H9 (cell line): ENCODE results near the gene MSI2. TPM values are rescaled to one million over a fixed set of nuclear protein-coding genes. Genes with fewer than 3 reads are reported as not detected.

Source experiments
- DNase-seq: peaks from one replicate; pipeline ENCODE4 v3.0.0-alpha.2; 2017
- H2AFZ ChIP-seq: one replicate; pipeline ENCODE4 v1.6.1; 2013; ENCODE audit warnings: mild to moderate bottlenecking, low read length, control low read depth, moderate library complexity
- H2AK5ac ChIP-seq: 2 replicates; pipeline ENCODE4 v1.6.1; 2013; ENCODE audit warnings: low read length, control low read depth, mixed read lengths; ENCODE audit not compliant: insufficient read length
- H2BK120ac ChIP-seq: one replicate; pipeline ENCODE4 v1.6.1; 2013; ENCODE audit warnings: low read depth, mild to moderate bottlenecking, low read length, control low read depth, inconsistent platforms; ENCODE audit not compliant: poor library complexity, severe bottlenecking
- H2BK12ac ChIP-seq: 2 replicates; pipeline ENCODE4 v1.6.1; 2013; ENCODE audit warnings: low read length, control low read depth, mixed read lengths, low read depth; ENCODE audit not compliant: insufficient read length
- H2BK15ac ChIP-seq: 2 replicates; pipeline ENCODE4 v1.6.1; 2013; ENCODE audit warnings: low read depth, low read length, control low read depth
- H2BK20ac ChIP-seq: one replicate; pipeline ENCODE4 v1.6.1; 2013; ENCODE audit warnings: low read depth, mild to moderate bottlenecking, low read length, control low read depth, inconsistent platforms; ENCODE audit not compliant: poor library complexity, severe bottlenecking
- H2BK5ac ChIP-seq: 2 replicates; pipeline ENCODE4 v1.6.1; 2013; ENCODE audit warnings: low read length, control low read depth, mixed read lengths; ENCODE audit not compliant: insufficient read length
- H3K14ac ChIP-seq: 2 replicates; pipeline ENCODE4 v1.6.1; 2013; ENCODE audit warnings: low read length, control low read depth; ENCODE audit not compliant: insufficient read depth
- H3K18ac ChIP-seq: 2 replicates; pipeline ENCODE4 v1.6.1; 2013; ENCODE audit warnings: low read depth, mild to moderate bottlenecking, mixed read lengths, low read length, control low read depth; ENCODE audit not compliant: insufficient read length
- H3K23ac ChIP-seq: 2 replicates; pipeline ENCODE4 v1.6.1; 2013; ENCODE audit warnings: low read length, control low read depth, mixed read lengths, low read depth; ENCODE audit not compliant: insufficient read length
- H3K23me2 ChIP-seq: 2 replicates; pipeline ENCODE4 v1.6.1; 2013; ENCODE audit warnings: low read depth, mild to moderate bottlenecking, mixed read lengths, low read length, control low read depth; ENCODE audit not compliant: insufficient read length, poor library complexity, severe bottlenecking
- H3K27ac ChIP-seq: 2 replicates; pipeline ENCODE4 v1.5.1; 2013; ENCODE audit warnings: low read length, control low read depth, mixed read lengths, low read depth; ENCODE audit not compliant: insufficient read length
- H3K27me3 ChIP-seq: 2 replicates; pipeline ENCODE4 v1.6.1; 2013; ENCODE audit warnings: low read length, control low read depth, inconsistent platforms; ENCODE audit not compliant: insufficient read depth
- H3K4ac ChIP-seq: 2 replicates; pipeline ENCODE4 v1.6.1; 2013; ENCODE audit warnings: low read depth, mild to moderate bottlenecking, control low read depth, inconsistent platforms, low read length, moderate library complexity
- H3K4me1 ChIP-seq: 2 replicates; pipeline ENCODE4 v1.6.1; 2013; ENCODE audit warnings: low read length, control low read depth, inconsistent platforms; ENCODE audit not compliant: insufficient read depth
- H3K4me2 ChIP-seq: 2 replicates; pipeline ENCODE4 v1.6.1; 2013; ENCODE audit warnings: low read length, control low read depth, mixed read lengths; ENCODE audit not compliant: insufficient read length, insufficient read depth
- H3K56ac ChIP-seq: 2 replicates; pipeline ENCODE4 v1.6.1; 2013; ENCODE audit warnings: low read depth, mild to moderate bottlenecking, mixed read lengths, low read length, control low read depth; ENCODE audit not compliant: insufficient read length
- H3K79me1 ChIP-seq: 2 replicates; pipeline ENCODE4 v1.6.1; 2013; ENCODE audit warnings: low read depth, mild to moderate bottlenecking, moderate library complexity, low read length, control low read depth, inconsistent platforms; ENCODE audit not compliant: insufficient read depth, poor library complexity, severe bottlenecking
- H3K79me2 ChIP-seq: 2 replicates; pipeline ENCODE4 v1.6.1; 2013; ENCODE audit warnings: low read length, control low read depth, inconsistent platforms; ENCODE audit not compliant: insufficient read depth
- H3K9ac ChIP-seq: 2 replicates; pipeline ENCODE4 v1.6.1; 2013; ENCODE audit warnings: low read length, control low read depth, mixed read lengths; ENCODE audit not compliant: insufficient read length; ENCODE audit errors: extremely low read depth
- H3K9me3 ChIP-seq: one replicate; pipeline ENCODE4 v1.6.1; 2013; ENCODE audit warnings: low read depth, low read length, inconsistent platforms; ENCODE audit not compliant: control insufficient read depth
- H3T11ph ChIP-seq: one replicate; pipeline ENCODE4 v1.6.1; 2013; ENCODE audit warnings: mild to moderate bottlenecking, low read length, control low read depth, inconsistent platforms
- H4K20me1 ChIP-seq: one replicate; pipeline ENCODE4 v1.6.1; 2013; ENCODE audit not compliant: control insufficient read depth, insufficient read length, insufficient read depth
- H4K5ac ChIP-seq: 2 replicates; pipeline ENCODE4 v1.6.1; 2013; ENCODE audit warnings: low read depth, mild to moderate bottlenecking, mixed read lengths, low read length, control low read depth; ENCODE audit not compliant: insufficient read length
- H4K8ac ChIP-seq: replicated peaks from 2 replicates; pipeline ENCODE4 v1.6.1; 2013; ENCODE audit warnings: low read length, control low read depth, mixed read lengths, low read depth; ENCODE audit not compliant: insufficient read length
- H4K91ac ChIP-seq: 2 replicates; pipeline ENCODE4 v1.6.1; 2013; ENCODE audit warnings: low read depth, mild to moderate bottlenecking, moderate library complexity, mixed read lengths, low read length, control low read depth; ENCODE audit not compliant: insufficient read length
- H3K27ac Mint-ChIP-seq, 3 experiments: 2 replicates in 2 of 3; 3 replicates in 1 of 3; pipeline ENCODE4 v1.8.0; 2020 to 2021; ENCODE audit warnings: mixed read lengths in 3 of 3, mild to moderate bottlenecking in 1 of 3, moderate library complexity in 1 of 3
- H3K27me3 Mint-ChIP-seq: 2 replicates; pipeline ENCODE4 v1.8.0; 2021; ENCODE audit warnings: low read depth, mild to moderate bottlenecking, moderate library complexity, mixed read lengths
- H3K36me3 Mint-ChIP-seq, 3 experiments: 2 replicates in 2 of 3; 3 replicates in 1 of 3; pipeline ENCODE4 v1.8.0; 2020 to 2021; ENCODE audit warnings: low read depth in 3 of 3, mixed read lengths in 3 of 3; ENCODE audit not compliant: insufficient read depth in 1 of 3
- H3K4me1 Mint-ChIP-seq, 2 experiments: 2 replicates each; pipeline ENCODE4 v1.8.0; 2020; ENCODE audit warnings: mixed read lengths in 2 of 2
- H3K4me3 Mint-ChIP-seq, 2 experiments: 2 replicates in 1 of 2; 3 replicates in 1 of 2; pipeline ENCODE4 v1.8.0; 2020 to 2021; ENCODE audit warnings: mild to moderate bottlenecking in 2 of 2, mixed read lengths in 2 of 2, moderate library complexity in 1 of 2
- H3K9me3 Mint-ChIP-seq, 2 experiments: 2 replicates in 1 of 2; 3 replicates in 1 of 2; pipeline ENCODE4 v1.8.0; 2020; ENCODE audit warnings: mild to moderate bottlenecking in 2 of 2, mixed read lengths in 2 of 2, moderate library complexity in 1 of 2
- WGBS: extraction: QIAGEN DNeasy Blood & Tissue Kit; methylation state at CpG from one replicate; pipeline ENCODE4 v1.1.7; 2013; ENCODE audit warnings: missing lambda C conversion rate, low lambda C conversion rate, mixed read lengths; ENCODE audit not compliant: insufficient read length; ENCODE audit errors: extremely low coverage; 5-methylcytosine and 5-hydroxymethylcytosine counted together
- total RNA-seq: library from RNA; stranded (reverse); gene quantifications from 2 replicates; pipeline ENCODE4 v1.2.1, GENCODE V29; 2021
- TF ChIP-seq, protein P1 (sequence below): fragments of 200-600 bp; sonication (generic); conservative IDR thresholded peaks from 3 replicates; pipeline ENCODE4 v1.8.0; 2021; ENCODE audit warnings: antibody characterized with exemption, mild to moderate bottlenecking

MSI2 gene
- total RNA-seq, 1 experiment from 2014 or later: 98.5 TPM

DNA sequence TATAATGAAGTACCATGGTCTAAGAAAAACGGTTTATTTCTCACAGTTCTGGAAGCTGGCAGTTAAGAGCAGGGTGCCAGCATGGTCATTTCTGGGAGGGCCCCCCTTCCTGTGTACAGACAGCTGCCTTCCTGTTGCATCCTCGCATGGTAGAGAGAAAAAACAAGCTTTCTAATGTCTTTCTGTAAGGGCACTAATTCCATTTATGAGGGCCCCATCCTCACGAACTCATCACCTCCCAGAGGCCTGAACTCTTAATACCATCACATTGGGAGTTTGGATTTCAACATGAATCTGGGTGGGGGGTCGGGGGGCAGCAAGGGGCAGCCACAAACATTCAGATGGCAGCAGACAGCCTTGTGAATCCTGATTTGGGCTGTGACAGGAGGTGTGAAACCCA lies 339.1 kb downstream of the MSI2 start:
- H3K23me2 ChIP-seq: no peaks in the 10 kb centered on the region
- no peaks in the 10 kb centered on the region for H3K9me3 ChIP-seq
- no peak overlapping the region for H3T11ph ChIP-seq
- H2BK15ac ChIP-seq: no peak overlapping the region
- no peaks in the 10 kb centered on the region; the same call in 1 of the 2 replicates for H3K4me1 ChIP-seq
- H2AK5ac ChIP-seq: no peak overlapping the region
- no peak overlapping the region for H4K91ac ChIP-seq
- H3K27me3 Mint-ChIP-seq: no peaks in the 10 kb centered on the region; the same call in 1 of the 2 replicates
- H4K20me1 ChIP-seq: no peaks in the 10 kb centered on the region
- no CpG with 5 or more reads among the region's 4 CpGs for WGBS
- H2BK12ac ChIP-seq: no peak overlapping the region
- TF ChIP-seq, protein P1, sequence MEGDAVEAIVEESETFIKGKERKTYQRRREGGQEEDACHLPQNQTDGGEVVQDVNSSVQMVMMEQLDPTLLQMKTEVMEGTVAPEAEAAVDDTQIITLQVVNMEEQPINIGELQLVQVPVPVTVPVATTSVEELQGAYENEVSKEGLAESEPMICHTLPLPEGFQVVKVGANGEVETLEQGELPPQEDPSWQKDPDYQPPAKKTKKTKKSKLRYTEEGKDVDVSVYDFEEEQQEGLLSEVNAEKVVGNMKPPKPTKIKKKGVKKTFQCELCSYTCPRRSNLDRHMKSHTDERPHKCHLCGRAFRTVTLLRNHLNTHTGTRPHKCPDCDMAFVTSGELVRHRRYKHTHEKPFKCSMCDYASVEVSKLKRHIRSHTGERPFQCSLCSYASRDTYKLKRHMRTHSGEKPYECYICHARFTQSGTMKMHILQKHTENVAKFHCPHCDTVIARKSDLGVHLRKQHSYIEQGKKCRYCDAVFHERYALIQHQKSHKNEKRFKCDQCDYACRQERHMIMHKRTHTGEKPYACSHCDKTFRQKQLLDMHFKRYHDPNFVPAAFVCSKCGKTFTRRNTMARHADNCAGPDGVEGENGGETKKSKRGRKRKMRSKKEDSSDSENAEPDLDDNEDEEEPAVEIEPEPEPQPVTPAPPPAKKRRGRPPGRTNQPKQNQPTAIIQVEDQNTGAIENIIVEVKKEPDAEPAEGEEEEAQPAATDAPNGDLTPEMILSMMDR: no peak
- peaks cover 0 to 8% of the 10 kb centered on the region in 2 experiments; a peak in 1 of 5 replicates for H3K9me3 Mint-ChIP-seq
- no peak overlapping the region for H3K9ac ChIP-seq
- H2BK5ac ChIP-seq: no peak overlapping the region
- no peak overlapping the region for H2BK120ac ChIP-seq
- H3K27me3 ChIP-seq: no peaks in the 10 kb centered on the region
- peaks cover 28 to 40% of the 10 kb centered on the region in 2 experiments for H3K4me1 Mint-ChIP-seq
- no peak overlapping the region for H3K27ac Mint-ChIP-seq
- no peak overlapping the region for H3K4ac ChIP-seq
- H4K8ac ChIP-seq: no peak overlapping the region
- no peak for DNase-seq
- H4K5ac ChIP-seq: no peak overlapping the region
- H3K27ac ChIP-seq: no peak overlapping the region
- H3K18ac ChIP-seq: no peak overlapping the region
- H2AFZ ChIP-seq: no peak overlapping the region
- no peak overlapping the region for H2BK20ac ChIP-seq
- no peak overlapping the region for H3K23ac ChIP-seq
- H3K79me1 ChIP-seq: no peaks in the 10 kb centered on the region
- H3K4me2 ChIP-seq: no peak overlapping the region
- no peak overlapping the region for H3K4me3 Mint-ChIP-seq
- no peaks in the 10 kb centered on the region for H3K79me2 ChIP-seq
- no peak overlapping the region for H3K56ac ChIP-seq
- peaks cover 0 to 11% (median 6%) of the 10 kb centered on the region in 3 experiments; a peak in 3 of 7 replicates for H3K36me3 Mint-ChIP-seq
- no peak overlapping the region for H3K14ac ChIP-seq
